Measurements from ENCODE around the gene MASP2. TPM values are rescaled to one million over a fixed set of nuclear protein-coding genes. Genes with fewer than 3 reads are reported as not detected.

MASP2 gene
- total and polyA plus RNA-seq, 9 of the 15 experiments (the other 6 are each of a cell fraction or from before 2014, with no cell fraction given): 0.01 to 0.23 (median 0.06) TPM; not detected in 3

- peak; percentile 55 for TF ChIP-seq ZBTB40 (IDR thresholded peaks at IDR 0.05)
- no peak for TF ChIP-seq ZBTB40 (CRISPR knock-in tag; IDR thresholded peaks at IDR 0.05)
- no peak for TF ChIP-seq MTA1 (IDR thresholded peaks at IDR 0.05; ENCODE audit: borderline replicate concordance)
- TF ChIP-seq ZFX (CRISPR knock-in tag; IDR thresholded peaks at IDR 0.05): peak; percentile 100
- peak; percentile 51 for TF ChIP-seq GABPA (tag; conservative IDR thresholded peaks at IDR 0.05; ENCODE audit: low read depth)
- TF ChIP-seq CCAR2 (IDR thresholded peaks at IDR 0.05; ENCODE audit: low read depth, low read length): no peak
- TF ChIP-seq SAFB (IDR thresholded peaks at IDR 0.05; ENCODE audit: borderline replicate concordance, low read depth, low read length): no peak
- TF ChIP-seq CBFA2T2 (conservative IDR thresholded peaks at IDR 0.05): no peak
- TF ChIP-seq ZNF512 (tag; IDR thresholded peaks at IDR 0.05): no peak
- peak; percentile 95 for TF ChIP-seq NUFIP1 (IDR thresholded peaks at IDR 0.05; ENCODE audit: partially characterized antibody)
- TF ChIP-seq SIN3A (IDR thresholded peaks at IDR 0.05; ENCODE audit: borderline replicate concordance in 2 of 2, control insufficient read depth in 1 of 2, low read depth in 2 of 2, low read length in 2 of 2): peak in 1 of 2 experiments; percentile 90; a peak in 1 of 4 replicates
- peak; percentile 74 for TF ChIP-seq ETV5 (CRISPR knock-in tag; IDR thresholded peaks at IDR 0.05; ENCODE audit: low read depth)
- 0 out of 2 replicates have a peak, but pooled peaks have one; percentile 55 for TF ChIP-seq ELK1 (CRISPR knock-in tag; IDR thresholded peaks at IDR 0.05)
Observed at GRCh38 chr1:11012260-11013159, 34.5 kb downstream of the MASP2 start, which contains the start of gene TARDBP (continued).
